ENCODE measurements around the gene TMTC2. TPM values are rescaled to one million over a fixed set of nuclear protein-coding genes. Genes with fewer than 3 reads are reported as not detected.

TMTC2 gene
- total RNA-seq, 4 donors from 2014 or later: 11.5 to 44.1 (median 16.0) TPM

DNA sequence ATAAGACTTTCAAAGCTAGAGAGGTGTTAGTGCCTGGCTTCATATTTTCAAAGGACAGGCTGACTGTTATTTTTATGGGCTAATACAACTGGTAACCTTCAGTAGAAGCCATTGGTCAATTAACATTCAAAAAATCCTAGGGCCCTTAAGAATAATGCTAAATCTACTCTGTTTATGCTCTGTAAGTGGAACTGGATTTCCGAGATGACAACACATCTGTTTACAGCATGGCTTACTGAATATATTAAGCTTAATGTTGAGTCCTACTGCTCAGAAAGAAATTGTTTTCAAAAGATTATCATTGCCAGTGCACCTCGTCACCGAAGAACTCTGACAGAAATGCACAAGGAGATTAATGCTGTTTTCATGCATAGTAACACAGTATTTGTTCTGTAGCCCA, 239.9 kb downstream of the TMTC2 start:
- intact Hi-C loops (cut with DNase I; ENCODE audit: low total_unique reads): no loop called here
- H3K4me1 ChIP-seq: no peaks in the 10 kb centered on the region
- no peak overlapping the region for H3K27ac ChIP-seq
- H3K9me3 ChIP-seq: no peaks in the 10 kb centered on the region
- no peaks in the 10 kb centered on the region for H3K27me3 ChIP-seq
- no peak overlapping the region for H3K4me3 ChIP-seq
- no peaks in the 10 kb centered on the region for H3K36me3 ChIP-seq
- no peak for DNase-seq
- TF ChIP-seq CTCF (IDR thresholded peaks at IDR 0.05) (no peak), POLR2A (IDR thresholded peaks at IDR 0.05) (no peak)

- Histone ChIP-seq H3K27me3 (no peaks in the 10 kb centered on the region), H3K36me3 (no peaks in the 10 kb centered on the region), H3K4me1 (no peaks in the 10 kb centered on the region), H3K4me3 (no peak overlapping the region), H3K27ac (no peak overlapping the region), H3K9me3 (no peaks in the 10 kb centered on the region)
- intact Hi-C loops (cut with DNase I; ENCODE audit: low total_unique reads): no loop called here
- DNase-seq: no peak
- TF ChIP-seq POLR2A (IDR thresholded peaks at IDR 0.05) (no peak), CTCF (IDR thresholded peaks at IDR 0.05) (no peak)
Observed at GRCh38 chr12:82930301-82930700, 243.6 kb downstream of the TMTC2 start.

DNA sequence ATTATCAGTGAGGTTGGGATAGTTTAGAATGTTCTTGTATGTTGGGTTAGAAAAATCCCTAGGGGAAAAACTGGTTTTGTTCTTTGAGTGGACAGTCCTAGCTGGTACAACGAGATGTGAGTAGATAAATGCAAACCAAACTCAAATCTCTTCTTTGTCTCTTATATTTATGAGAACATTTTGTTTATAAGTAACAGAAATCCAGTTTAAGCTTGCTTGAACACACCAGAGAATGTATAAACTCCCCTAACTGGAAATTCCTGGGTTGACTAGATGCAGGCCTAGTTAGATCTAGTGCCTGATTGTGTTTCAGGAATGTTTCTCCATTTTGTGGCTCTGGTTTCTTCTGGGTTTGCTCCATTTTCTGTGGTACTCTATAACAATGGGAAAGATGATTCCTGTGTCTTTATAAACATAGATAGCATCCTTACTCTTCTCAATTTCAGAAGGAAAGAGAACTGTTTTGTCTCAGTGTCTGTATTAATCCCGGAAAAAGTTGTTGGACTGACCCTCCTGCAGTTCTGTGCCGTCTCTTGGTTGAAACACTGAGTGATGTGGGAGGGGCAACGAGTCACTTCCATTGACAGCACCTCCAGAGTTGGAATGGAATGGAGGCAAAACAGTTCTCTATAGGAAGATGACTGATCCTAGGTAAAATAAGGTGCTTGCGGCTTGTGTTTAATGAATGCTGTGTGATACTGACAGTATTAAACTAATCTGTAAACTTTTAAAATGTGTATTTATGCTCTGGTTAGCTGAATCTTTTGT, 244.8 kb downstream of the TMTC2 start:
- H3K9me3 ChIP-seq: no peaks in the 10 kb centered on the region
- no peaks in the 10 kb centered on the region for H3K27me3 ChIP-seq
- no peaks in the 10 kb centered on the region for H3K4me1 ChIP-seq
- no peaks in the 10 kb centered on the region for H3K36me3 ChIP-seq
- intact Hi-C loops (cut with DNase I; ENCODE audit: low total_unique reads): no loop called here
- no peak for DNase-seq
- H3K27ac ChIP-seq: no peak overlapping the region
- no peak overlapping the region for H3K4me3 ChIP-seq
- TF ChIP-seq CTCF (IDR thresholded peaks at IDR 0.05): no peak
- no peak for TF ChIP-seq POLR2A (IDR thresholded peaks at IDR 0.05)

DNA sequence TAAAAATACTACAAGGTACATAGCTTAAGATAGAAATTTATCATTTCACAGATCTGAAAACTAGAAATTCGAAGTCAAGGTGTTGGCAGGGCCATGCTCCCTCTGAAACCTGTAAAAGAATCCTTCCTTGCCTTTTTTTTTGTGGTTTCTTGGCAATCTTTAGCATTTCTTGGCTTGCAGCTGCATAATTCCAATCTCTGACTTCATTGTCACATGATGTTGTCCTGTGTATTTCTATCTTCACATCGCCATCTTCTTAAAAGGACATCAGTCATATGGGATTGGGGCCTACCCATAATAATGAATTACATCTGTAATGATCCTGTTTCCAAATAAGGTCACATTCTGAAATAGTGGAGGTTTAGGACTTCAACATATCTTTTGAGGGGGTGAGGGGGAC, 250.4 kb downstream of the TMTC2 start:
- Histone ChIP-seq H3K27ac (no peak overlapping the region), H3K27me3 (no peaks in the 10 kb centered on the region), H3K36me3 (no peaks in the 10 kb centered on the region), H3K4me1 (no peaks in the 10 kb centered on the region), H3K9me3 (no peaks in the 10 kb centered on the region), H3K4me3 (no peak overlapping the region)
- TF ChIP-seq POLR2A (IDR thresholded peaks at IDR 0.05): no peak
- TF ChIP-seq CTCF (IDR thresholded peaks at IDR 0.05): no peak
- intact Hi-C loops (cut with DNase I; ENCODE audit: low total_unique reads): no loop called here
- DNase-seq: no peak

- TF ChIP-seq POLR2A (IDR thresholded peaks at IDR 0.05): no peak
- TF ChIP-seq CTCF (IDR thresholded peaks at IDR 0.05): no peak
- no peak overlapping the region for H3K4me3 ChIP-seq
- intact Hi-C loops (cut with DNase I; ENCODE audit: low total_unique reads): no loop called here
- no peaks in the 10 kb centered on the region for H3K36me3 ChIP-seq
- H3K27ac ChIP-seq: no peak overlapping the region
- H3K9me3 ChIP-seq: no peaks in the 10 kb centered on the region
- H3K4me1 ChIP-seq: no peaks in the 10 kb centered on the region
- DNase-seq: no peak
- no peaks in the 10 kb centered on the region for H3K27me3 ChIP-seq
Observed at GRCh38 chr12:82942521-82942920, 255.8 kb downstream of the TMTC2 start.
